GM12875 (cell line): ENCODE results near the gene TARM1.
"Not testable (repeated sequence)": the region's sequence is repeated elsewhere in the genome, so short reads cannot be mapped to it uniquely, and the experiment has no call there.

Source experiments
- H3K4me3 ChIP-seq: one replicate; pipeline ENCODE4 v1.5.1; 2011; ENCODE audit warnings: low read depth, low read length, control low read depth
- CTCF ChIP-seq: IDR thresholded peaks from 2 replicates; pipeline ENCODE4 v1.5.1; 2011; ENCODE audit warnings: low read depth, mild to moderate bottlenecking, control low read depth, inconsistent platforms, low read length, moderate library complexity, borderline replicate concordance; ENCODE audit not compliant: insufficient read depth

TARM1 gene

GRCh38 chr19:54099190-54099902, 18.2 kb upstream of the TARM1 start:
- H3K4me3 ChIP-seq = no peak overlapping the region
- TF ChIP-seq CTCF = no peak

GRCh38 chr19:54096617-54097106, 15.5 kb upstream of the TARM1 start:
- no peak overlapping the region for H3K4me3 ChIP-seq
- no peak for TF ChIP-seq CTCF

GRCh38 chr19:54095859-54096616, 14.9 kb upstream of the TARM1 start:
- not testable (repeated sequence) for H3K4me3 ChIP-seq

GRCh38 chr19:54095136-54095858, 14.1 kb upstream of the TARM1 start:
- no peak overlapping the region for H3K4me3 ChIP-seq
- TF ChIP-seq CTCF = no peak

GRCh38 chr19:54094426-54095000, 13.3 kb upstream of the TARM1 start:
- TF ChIP-seq CTCF = no peak
- H3K4me3 ChIP-seq = no peak overlapping the region

DNA sequence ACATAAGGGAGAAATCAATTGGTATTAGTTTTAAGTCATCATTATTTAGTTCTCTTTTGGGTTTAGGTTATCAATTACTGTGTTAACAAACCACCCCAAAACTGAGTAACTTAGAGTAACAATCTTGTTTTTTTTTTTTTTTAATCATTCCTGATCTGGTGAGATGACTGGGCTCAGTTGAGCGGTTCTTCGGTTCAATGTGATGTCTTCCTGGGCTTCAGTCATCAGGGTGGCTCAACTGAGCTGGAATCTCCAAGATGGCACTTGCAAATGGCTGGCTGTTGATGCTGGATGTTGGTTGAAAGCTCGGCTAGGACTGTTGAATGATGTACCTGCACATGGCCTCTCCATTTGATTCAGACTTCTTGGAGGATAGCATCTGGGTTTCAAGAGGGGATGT, 3.2 kb upstream of the TARM1 start:
- H3K4me3 ChIP-seq = no peak overlapping the region
- TF ChIP-seq CTCF = no peak

- no peak overlapping the region for H3K4me3 ChIP-seq
- no peak for TF ChIP-seq CTCF
These were observed 3.8 kb downstream of the TARM1 start for GRCh38 chr19:54077334-54077733.
